B cell (primary cell): ENCODE results near the gene NTMT1. TPM values are rescaled to one million over a fixed set of nuclear protein-coding genes. Genes with fewer than 3 reads are reported as not detected.

Experiments
- ATAC-seq: fragments of 200-7000 bp; cut with Tn5 transposase; one replicate; pipeline ENCODE4 v1.10.0; 2021; ENCODE audit warnings: low read depth, mild to moderate bottlenecking, moderate number of reproducible peaks, moderate library complexity
- CTCF ChIA-PET: fragments of 350-600 bp; sonication (Branson Sonifier 250); formaldehyde crosslinking; loops from one replicate; lab custom pipeline; 2021; ENCODE audit warnings: antibody characterized with exemption, inconsistent platforms; lab: Charles Lee
- POLR2A ChIA-PET: fragments of 350-600 bp; sonication (Branson Sonifier 250); formaldehyde crosslinking; loops from one replicate; lab custom pipeline; 2021; ENCODE audit warnings: antibody characterized with exemption; lab: Charles Lee
- DNase-seq: peaks from one replicate; pipeline ENCODE4 v3.0.0; 2013
- H2AFZ ChIP-seq: 2 replicates; pipeline ENCODE4 v1.6.1; 2012; ENCODE audit warnings: mild to moderate bottlenecking, low read depth, low read length; ENCODE audit not compliant: insufficient read depth, poor library complexity, severe bottlenecking
- H3K27ac ChIP-seq, 2 donors: 1 replicate in 1 of 2; 2 replicates in 1 of 2; pipeline ENCODE4 v1.5.1; 2012 to 2013; ENCODE audit warnings: low read length in 2 of 2, mild to moderate bottlenecking in 2 of 2, moderate library complexity in 1 of 2
- H3K27me3 ChIP-seq, 4 experiments: fragments of 200-600 bp in 1 of 4; sonication (generic) in 1 of 4; replicated peaks in 1 of 4; 1 replicate in 2 of 4; 2 replicates in 2 of 4; pipeline versions ENCODE4 v1.6.1 to v1.7.0; 2013 to 2016; ENCODE audit warnings: low read length in 3 of 4, mild to moderate bottlenecking in 2 of 4, mixed read lengths in 1 of 4, moderate library complexity in 1 of 4; ENCODE audit not compliant: insufficient read depth in 4 of 4, control insufficient read depth in 3 of 4; ENCODE audit errors: control extremely low read depth in 1 of 4
- H3K36me3 ChIP-seq, 2 experiments: replicated peaks in 1 of 2; 1 replicate in 1 of 2; 2 replicates in 1 of 2; pipeline versions ENCODE4 v1.6.1 to v1.7.1; 2013; ENCODE audit warnings: low read length in 1 of 2; ENCODE audit not compliant: insufficient read depth in 2 of 2, control insufficient read depth in 1 of 2; ENCODE audit errors: control extremely low read depth in 1 of 2, extremely low read depth in 1 of 2
- H3K4me1 ChIP-seq, 2 donors: fragments of 200-600 bp in 1 of 2; sonication (generic) in 1 of 2; 1 replicate in 1 of 2; 2 replicates in 1 of 2; pipeline versions ENCODE4 v1.5.1 to v1.6.1; 2013 to 2017; ENCODE audit warnings: low read length in 2 of 2; ENCODE audit not compliant: control insufficient read depth in 2 of 2, insufficient read depth in 2 of 2
- H3K4me2 ChIP-seq: replicated peaks from 2 replicates; pipeline ENCODE3; 2012; ENCODE audit warnings: mild to moderate bottlenecking, low read depth, low read length; ENCODE audit not compliant: poor library complexity, severe bottlenecking
- H3K4me3 ChIP-seq, 5 experiments: fragments of 200-600 bp in 1 of 5; sonication (generic) in 1 of 5; 1 replicate in 3 of 5; 2 replicates in 2 of 5; pipeline versions ENCODE4 v1.5.1 to v1.7.0; 2011 to 2016; ENCODE audit warnings: low read length in 4 of 5, mild to moderate bottlenecking in 4 of 5, low read depth in 2 of 5, control low read depth in 1 of 5, moderate library complexity in 1 of 5; ENCODE audit not compliant: insufficient read depth in 1 of 5; ENCODE audit errors: control extremely low read depth in 1 of 5, extremely low read depth in 1 of 5
- H3K79me2 ChIP-seq: fragments of 200-600 bp; sonication (generic); one replicate; pipeline ENCODE4 v1.6.0; 2016; ENCODE audit warnings: low read length; ENCODE audit not compliant: control insufficient read depth, insufficient read depth
- H3K9ac ChIP-seq: fragments of 200-600 bp; sonication (generic); 2 replicates; pipeline ENCODE4 v1.6.1; 2017; ENCODE audit warnings: mild to moderate bottlenecking, low read length, moderate library complexity
- H3K9me3 ChIP-seq, 3 donors: one replicate each; pipeline versions ENCODE4 v1.6.1 to v1.7.1; 2013; ENCODE audit warnings: low read length in 2 of 3; ENCODE audit not compliant: control insufficient read depth in 2 of 3, insufficient read depth in 1 of 3; ENCODE audit errors: control extremely low read depth in 1 of 3
- H4K20me1 ChIP-seq: 2 replicates; pipeline ENCODE4 v1.6.0; 2012; ENCODE audit warnings: mild to moderate bottlenecking, low read length; ENCODE audit not compliant: insufficient read depth, control insufficient read depth, poor library complexity, severe bottlenecking
- H3K27ac Mint-ChIP-seq: one replicate; pipeline ENCODE4 v1.8.0; 2021; ENCODE audit warnings: mixed read lengths
- H3K27me3 Mint-ChIP-seq: one replicate; pipeline ENCODE4 v1.8.0; 2021; ENCODE audit warnings: mixed read lengths
- H3K4me1 Mint-ChIP-seq: one replicate; pipeline ENCODE4 v1.8.0; 2021; ENCODE audit warnings: mixed read lengths
- H3K4me3 Mint-ChIP-seq: one replicate; pipeline ENCODE4 v1.8.0; 2021; ENCODE audit warnings: mixed read lengths
- H3K9me3 Mint-ChIP-seq: one replicate; pipeline ENCODE4 v1.8.0; 2022; ENCODE audit warnings: mixed read lengths; ENCODE audit not compliant: insufficient read depth
- EZH2 ChIP-seq: IDR thresholded peaks from 2 replicates; pipeline ENCODE4 v1.6.1; 2012; ENCODE audit warnings: borderline replicate concordance, low read depth, mild to moderate bottlenecking, moderate library complexity, low read length; ENCODE audit not compliant: insufficient read depth, poor library complexity, severe bottlenecking
- WGBS: methylation state at CpG from one replicate; pipeline ENCODE4 v1.1.5; 2013; ENCODE audit warnings: missing lambda C conversion rate; ENCODE audit not compliant: insufficient coverage; 5-methylcytosine and 5-hydroxymethylcytosine counted together
- intact Hi-C: fragments of 100-400 bp; cut with micrococcal nuclease; formaldehyde crosslinking; loops from one replicate; pipeline ENCODE4 v1.10.0; 2022
- polyA plus RNA-seq: library from polyadenylated mRNA; depleted of rRNA; stranded (reverse); fragments of >200 nt; gene quantifications from 2 replicates; pipeline ENCODE4 v1.2.3, GENCODE V29; 2012
- total RNA-seq, 2 donors: library from RNA; stranded (reverse); fragments of 120-200 nt in 1 of 2; gene quantifications; 1 replicate in 1 of 2; 2 replicates in 1 of 2; pipeline versions ENCODE4 v1.2.3 to v1.2.4, GENCODE V29; 2013 to 2022
- TF ChIP-seq, protein P1 (sequence below): fragments of 200-600 bp; IDR thresholded peaks from one replicate; pipeline ENCODE4 v1.8.0; 2022; ENCODE audit warnings: antibody characterized with exemption, mild to moderate bottlenecking

NTMT1 gene
- total and polyA plus RNA-seq, 2 donors (not counting 1 experiment from before 2014, with no cell fraction given) = 21.8 to 35.3 TPM

DNA sequence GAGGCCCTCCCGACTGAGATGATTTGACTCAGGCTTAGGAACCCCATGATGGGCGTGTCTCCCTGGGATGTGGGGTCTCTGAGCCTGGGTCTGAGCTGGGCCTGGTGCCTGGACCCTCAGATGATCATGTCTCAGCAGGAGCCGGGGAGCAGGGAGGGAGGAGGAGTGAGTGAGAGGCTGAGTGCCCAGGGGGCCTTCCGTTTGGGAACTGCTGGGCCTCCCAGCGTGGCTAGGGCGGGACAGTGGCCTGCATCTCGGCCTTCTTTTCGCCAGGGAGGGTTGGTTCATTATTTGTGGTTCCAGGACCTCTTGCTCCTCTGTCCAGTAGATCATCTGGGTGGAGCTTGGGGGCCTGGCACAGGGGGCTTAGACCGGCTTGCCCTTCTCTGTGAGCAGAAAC lies 45.1 kb downstream of the NTMT1 start:
- WGBS = 91% methylated on average over 8 of the region's 9 CpGs
- no peak overlapping the region for H2AFZ ChIP-seq
- CTCF ChIA-PET = no interaction called here
- TF ChIP-seq, protein P1, sequence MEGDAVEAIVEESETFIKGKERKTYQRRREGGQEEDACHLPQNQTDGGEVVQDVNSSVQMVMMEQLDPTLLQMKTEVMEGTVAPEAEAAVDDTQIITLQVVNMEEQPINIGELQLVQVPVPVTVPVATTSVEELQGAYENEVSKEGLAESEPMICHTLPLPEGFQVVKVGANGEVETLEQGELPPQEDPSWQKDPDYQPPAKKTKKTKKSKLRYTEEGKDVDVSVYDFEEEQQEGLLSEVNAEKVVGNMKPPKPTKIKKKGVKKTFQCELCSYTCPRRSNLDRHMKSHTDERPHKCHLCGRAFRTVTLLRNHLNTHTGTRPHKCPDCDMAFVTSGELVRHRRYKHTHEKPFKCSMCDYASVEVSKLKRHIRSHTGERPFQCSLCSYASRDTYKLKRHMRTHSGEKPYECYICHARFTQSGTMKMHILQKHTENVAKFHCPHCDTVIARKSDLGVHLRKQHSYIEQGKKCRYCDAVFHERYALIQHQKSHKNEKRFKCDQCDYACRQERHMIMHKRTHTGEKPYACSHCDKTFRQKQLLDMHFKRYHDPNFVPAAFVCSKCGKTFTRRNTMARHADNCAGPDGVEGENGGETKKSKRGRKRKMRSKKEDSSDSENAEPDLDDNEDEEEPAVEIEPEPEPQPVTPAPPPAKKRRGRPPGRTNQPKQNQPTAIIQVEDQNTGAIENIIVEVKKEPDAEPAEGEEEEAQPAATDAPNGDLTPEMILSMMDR = no peak
- no peak for TF ChIP-seq EZH2
- H3K9me3 ChIP-seq = no peaks in the 10 kb centered on the region
- Mint-ChIP-seq H3K4me1 (no peaks in the 10 kb centered on the region), H3K4me3 (no peak overlapping the region), H3K27me3 (peaks cover 10% of the 10 kb centered on the region), H3K27ac (no peak overlapping the region), H3K9me3 (no peaks in the 10 kb centered on the region)
- POLR2A ChIA-PET = no interaction called here
- H3K27ac ChIP-seq = no peak overlapping the region
- peaks cover 0 to 20% (median 4%) of the 10 kb centered on the region in 4 experiments for H3K27me3 ChIP-seq
- H3K4me1 ChIP-seq = peaks cover 0 to 3% of the 10 kb centered on the region in 2 donors
- DNase-seq (no peak), ATAC-seq (no peak)
- no peaks in the 10 kb centered on the region for H4K20me1 ChIP-seq
- intact Hi-C loops = no loop called here
- H3K4me2 ChIP-seq = no peak overlapping the region
- no peaks in the 10 kb centered on the region for H3K36me3 ChIP-seq
- no peaks in the 10 kb centered on the region for H3K79me2 ChIP-seq
- H3K9ac ChIP-seq = no peak overlapping the region
- no peak overlapping the region for H3K4me3 ChIP-seq

DNA sequence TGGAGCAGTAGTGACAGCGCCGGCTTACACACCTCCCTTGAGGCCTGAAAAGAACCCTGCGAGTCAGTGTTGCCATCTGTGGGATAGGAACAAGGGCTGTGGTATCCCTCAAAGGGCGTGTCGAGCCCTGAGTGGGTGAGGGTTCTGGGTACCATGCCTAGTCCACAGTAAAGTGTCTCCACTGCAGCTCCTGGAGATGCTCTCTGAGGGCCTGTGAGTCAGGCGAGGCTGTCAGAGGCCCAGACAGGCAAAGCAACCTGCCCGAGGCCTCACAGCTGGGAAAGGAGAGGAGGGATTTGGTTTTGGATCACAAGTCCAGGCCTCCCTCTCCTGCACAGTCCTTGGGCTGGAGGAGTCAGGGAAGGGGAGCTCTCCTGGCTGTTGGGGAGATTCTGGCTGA lies 45.6 kb downstream of the NTMT1 start:
- H3K9me3 ChIP-seq = peaks cover 0 to 2% (median 0%) of the 10 kb centered on the region in 3 donors
- whole genome bisulfite sequencing = 81% methylated on average over 5 of the region's 7 CpGs
- H3K4me1 ChIP-seq = no peaks in the 10 kb centered on the region
- peaks cover 0 to 15% (median 2%) of the 10 kb centered on the region in 4 experiments for H3K27me3 ChIP-seq
- Mint-ChIP-seq H3K4me3 (no peak overlapping the region), H3K4me1 (no peaks in the 10 kb centered on the region), H3K9me3 (no peaks in the 10 kb centered on the region), H3K27me3 (peaks cover 10% of the 10 kb centered on the region), H3K27ac (no peak overlapping the region)
- H3K36me3 ChIP-seq = no peaks in the 10 kb centered on the region
- no peaks in the 10 kb centered on the region for H3K79me2 ChIP-seq
- ChIA-PET CTCF (no interaction called here), POLR2A (no interaction called here)
- DNase-seq = no peak
- intact Hi-C loops = no loop called here
- no peak overlapping the region for H3K4me2 ChIP-seq
- no peak for ATAC-seq
- H3K27ac ChIP-seq = no peak overlapping the region
- H3K9ac ChIP-seq = no peak overlapping the region
- no peak overlapping the region for H3K4me3 ChIP-seq
- TF ChIP-seq, protein P1 = no peak
- no peak for TF ChIP-seq EZH2
- no peaks in the 10 kb centered on the region for H4K20me1 ChIP-seq
- no peak overlapping the region for H2AFZ ChIP-seq
